ENCODE results near the gene NEK6. TPM values are rescaled to one million over a fixed set of nuclear protein-coding genes. Genes with fewer than 3 reads are reported as not detected.

The NEK6 gene
- total RNA-seq, 1 donor from 2014 or later, result 14.7 TPM

DNA sequence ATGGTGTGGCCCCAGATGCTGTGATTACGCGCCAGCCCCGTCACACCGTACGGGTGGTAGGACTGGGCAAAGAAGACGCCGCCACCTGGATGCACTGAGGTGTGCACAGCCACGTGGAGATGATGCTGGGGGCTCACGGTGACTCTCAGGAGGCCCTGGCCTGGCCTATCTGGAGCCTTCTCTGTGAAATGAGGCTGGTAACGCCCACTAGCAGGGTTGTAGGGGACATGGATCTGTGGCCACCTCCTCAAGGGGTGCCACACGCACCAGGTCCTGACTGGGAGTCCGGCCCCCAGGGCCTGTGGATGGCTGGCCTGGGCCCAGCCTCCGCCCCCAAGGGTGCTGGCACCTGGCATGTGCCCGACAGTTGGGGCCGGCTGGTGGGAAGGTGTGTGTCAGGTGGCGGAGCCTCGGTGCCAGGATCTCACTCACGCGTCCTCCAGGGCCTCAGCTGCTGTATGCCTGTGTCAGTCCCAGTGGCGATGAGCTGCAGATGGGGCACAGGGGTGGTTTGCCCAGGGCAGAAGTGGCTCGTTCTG is 32.4 kb downstream of the NEK6 start:
- FAIRE-seq, result no peak
- peaks cover 3% of the 10 kb centered on the region for H3K36me3 ChIP-seq (ENCODE audit: control insufficient read depth, insufficient read depth, low read length)
- H3K4me3 ChIP-seq (ENCODE audit: low read depth, low read length), result no peak overlapping the region
- no peaks in the 10 kb centered on the region for H3K27me3 ChIP-seq (ENCODE audit: control insufficient read depth, insufficient read depth, low read length)
- TF ChIP-seq, protein P1, sequence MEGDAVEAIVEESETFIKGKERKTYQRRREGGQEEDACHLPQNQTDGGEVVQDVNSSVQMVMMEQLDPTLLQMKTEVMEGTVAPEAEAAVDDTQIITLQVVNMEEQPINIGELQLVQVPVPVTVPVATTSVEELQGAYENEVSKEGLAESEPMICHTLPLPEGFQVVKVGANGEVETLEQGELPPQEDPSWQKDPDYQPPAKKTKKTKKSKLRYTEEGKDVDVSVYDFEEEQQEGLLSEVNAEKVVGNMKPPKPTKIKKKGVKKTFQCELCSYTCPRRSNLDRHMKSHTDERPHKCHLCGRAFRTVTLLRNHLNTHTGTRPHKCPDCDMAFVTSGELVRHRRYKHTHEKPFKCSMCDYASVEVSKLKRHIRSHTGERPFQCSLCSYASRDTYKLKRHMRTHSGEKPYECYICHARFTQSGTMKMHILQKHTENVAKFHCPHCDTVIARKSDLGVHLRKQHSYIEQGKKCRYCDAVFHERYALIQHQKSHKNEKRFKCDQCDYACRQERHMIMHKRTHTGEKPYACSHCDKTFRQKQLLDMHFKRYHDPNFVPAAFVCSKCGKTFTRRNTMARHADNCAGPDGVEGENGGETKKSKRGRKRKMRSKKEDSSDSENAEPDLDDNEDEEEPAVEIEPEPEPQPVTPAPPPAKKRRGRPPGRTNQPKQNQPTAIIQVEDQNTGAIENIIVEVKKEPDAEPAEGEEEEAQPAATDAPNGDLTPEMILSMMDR (IDR thresholded peaks at IDR 0.05; ENCODE audit: insufficient read depth, low read length, severe bottlenecking), result no peak
- no peak for DNase-seq (ENCODE audit: low read depth)

- DNase-seq (ENCODE audit: low read depth) (peak; percentile 28), FAIRE-seq (no peak)
- H3K4me3 ChIP-seq (ENCODE audit: low read depth, low read length), result no peak overlapping the region
- no peaks in the 10 kb centered on the region for H3K27me3 ChIP-seq (ENCODE audit: control insufficient read depth, insufficient read depth, low read length)
- TF ChIP-seq, protein P1 (IDR thresholded peaks at IDR 0.05; ENCODE audit: insufficient read depth, low read length, severe bottlenecking), result no peak
- H3K36me3 ChIP-seq (ENCODE audit: control insufficient read depth, insufficient read depth, low read length), result peaks cover 3% of the 10 kb centered on the region
Measured at GRCh38 chr9:124290743-124291554, 33.2 kb downstream of the NEK6 start.

GRCh38 chr9:124291801-124292396 is 34.1 kb downstream of the NEK6 start:
- TF ChIP-seq, protein P1 (IDR thresholded peaks at IDR 0.05; ENCODE audit: insufficient read depth, low read length, severe bottlenecking), result no peak
- no peaks in the 10 kb centered on the region for H3K27me3 ChIP-seq (ENCODE audit: control insufficient read depth, insufficient read depth, low read length)
- FAIRE-seq, result no peak

GRCh38 chr9:124292696-124293593 is 35.2 kb downstream of the NEK6 start:
- Histone ChIP-seq H3K4me3 (ENCODE audit: low read depth, low read length) (no peak overlapping the region), H3K36me3 (ENCODE audit: control insufficient read depth, insufficient read depth, low read length) (no peaks in the 10 kb centered on the region), H3K27me3 (ENCODE audit: control insufficient read depth, insufficient read depth, low read length) (no peaks in the 10 kb centered on the region)
- DNase-seq (ENCODE audit: low read depth), result no peak
- no peak for FAIRE-seq
- TF ChIP-seq, protein P1 (IDR thresholded peaks at IDR 0.05; ENCODE audit: insufficient read depth, low read length, severe bottlenecking), result no peak

More at GRCh38 chr9:124291801-124292396, 34.1 kb downstream of the NEK6 start:
- no peak for DNase-seq (ENCODE audit: low read depth)
- Histone ChIP-seq H3K4me3 (ENCODE audit: low read depth, low read length) (no peak overlapping the region), H3K36me3 (ENCODE audit: control insufficient read depth, insufficient read depth, low read length) (no peaks in the 10 kb centered on the region)

DNA sequence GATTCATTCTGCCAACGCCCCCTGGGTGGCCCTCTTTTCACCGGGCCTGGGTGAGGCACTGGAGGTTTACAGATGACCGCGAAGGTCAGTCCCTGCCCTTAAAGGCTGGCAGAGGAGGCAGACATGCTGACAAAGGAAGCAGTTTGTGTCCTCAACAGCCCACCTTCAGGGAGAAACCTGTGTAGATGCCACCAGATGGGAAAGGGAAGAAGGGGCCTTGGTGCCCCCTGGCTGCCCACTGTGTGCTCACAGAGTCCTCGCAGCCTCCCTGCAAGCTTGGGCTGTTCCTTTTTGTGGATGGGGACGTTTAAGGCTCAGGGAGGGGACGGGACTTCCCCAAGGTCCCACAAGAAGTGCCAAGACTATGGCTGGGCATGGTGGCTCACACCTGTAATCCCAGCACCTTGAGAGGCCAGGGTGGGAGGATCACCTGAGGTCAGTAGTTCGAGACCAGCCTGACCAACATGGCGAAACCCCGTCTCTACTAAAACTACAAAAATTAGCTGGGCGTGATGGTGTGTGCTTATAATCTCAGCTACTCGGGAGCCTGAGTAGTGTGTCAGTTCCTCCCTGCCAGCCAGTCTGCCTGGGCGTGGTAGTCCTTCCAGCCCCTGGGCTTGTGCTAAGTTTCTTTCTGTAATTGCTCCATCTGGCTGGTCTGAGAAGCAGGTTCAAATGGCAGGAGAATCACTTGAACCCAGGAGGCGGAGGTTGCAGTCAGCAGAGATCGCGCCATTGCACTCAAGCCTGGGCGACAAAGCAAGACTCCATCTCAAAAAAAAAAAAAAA is 36.2 kb downstream of the NEK6 start:
- DNase-seq (ENCODE audit: low read depth) (peak; percentile 18), FAIRE-seq (no peak)

More for the DNA sequence above, 36.2 kb downstream of the NEK6 start:
- Histone ChIP-seq H3K4me3 (ENCODE audit: low read depth, low read length) (no peak overlapping the region), H3K27me3 (ENCODE audit: control insufficient read depth, insufficient read depth, low read length) (no peaks in the 10 kb centered on the region), H3K36me3 (ENCODE audit: control insufficient read depth, insufficient read depth, low read length) (no peaks in the 10 kb centered on the region)
- TF ChIP-seq, protein P1 (IDR thresholded peaks at IDR 0.05; ENCODE audit: insufficient read depth, low read length, severe bottlenecking), result no peak
